ENCODE results near the gene BLVRA. TPM values are rescaled to one million over a fixed set of nuclear protein-coding genes. Genes with fewer than 3 reads are reported as not detected.
A peak's percentile ranks its signal among the peaks of the same experiment; 100 is the strongest.

Gene BLVRA
- total RNA-seq, 3 donors from 2014 or later = 56.9 to 80.6 (median 62.9) TPM

- H3K4me1 ChIP-seq = no peaks in the 10 kb centered on the region
- no peaks in the 10 kb centered on the region for H3K36me3 ChIP-seq
- no peak for DNase-seq (ENCODE audit: low spot score in 2 of 2)
- H3K27me3 ChIP-seq = no peaks in the 10 kb centered on the region
- no peaks in the 10 kb centered on the region for H3K9me3 ChIP-seq
- no peak overlapping the region for H3K4me3 ChIP-seq
- intact Hi-C loops (cut with DNase I; ENCODE audit: low total_unique reads) = no loop called here
- H3K27ac ChIP-seq = no peak overlapping the region
- no peak for TF ChIP-seq POLR2AphosphoS5 (IDR thresholded peaks at IDR 0.05)
- no peak for TF ChIP-seq POLR2A (IDR thresholded peaks at IDR 0.05)
- TF ChIP-seq, protein P1, sequence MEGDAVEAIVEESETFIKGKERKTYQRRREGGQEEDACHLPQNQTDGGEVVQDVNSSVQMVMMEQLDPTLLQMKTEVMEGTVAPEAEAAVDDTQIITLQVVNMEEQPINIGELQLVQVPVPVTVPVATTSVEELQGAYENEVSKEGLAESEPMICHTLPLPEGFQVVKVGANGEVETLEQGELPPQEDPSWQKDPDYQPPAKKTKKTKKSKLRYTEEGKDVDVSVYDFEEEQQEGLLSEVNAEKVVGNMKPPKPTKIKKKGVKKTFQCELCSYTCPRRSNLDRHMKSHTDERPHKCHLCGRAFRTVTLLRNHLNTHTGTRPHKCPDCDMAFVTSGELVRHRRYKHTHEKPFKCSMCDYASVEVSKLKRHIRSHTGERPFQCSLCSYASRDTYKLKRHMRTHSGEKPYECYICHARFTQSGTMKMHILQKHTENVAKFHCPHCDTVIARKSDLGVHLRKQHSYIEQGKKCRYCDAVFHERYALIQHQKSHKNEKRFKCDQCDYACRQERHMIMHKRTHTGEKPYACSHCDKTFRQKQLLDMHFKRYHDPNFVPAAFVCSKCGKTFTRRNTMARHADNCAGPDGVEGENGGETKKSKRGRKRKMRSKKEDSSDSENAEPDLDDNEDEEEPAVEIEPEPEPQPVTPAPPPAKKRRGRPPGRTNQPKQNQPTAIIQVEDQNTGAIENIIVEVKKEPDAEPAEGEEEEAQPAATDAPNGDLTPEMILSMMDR (IDR thresholded peaks at IDR 0.05) = no peak
These were observed 3.9 kb upstream of the BLVRA start for GRCh38 chr7:43754596-43754995.

- intact Hi-C loops (cut with DNase I; ENCODE audit: low total_unique reads) = no loop called here
- Histone ChIP-seq H3K4me3 (no peak overlapping the region), H3K36me3 (no peaks in the 10 kb centered on the region), H3K4me1 (no peaks in the 10 kb centered on the region), H3K27ac (no peak overlapping the region), H3K9me3 (no peaks in the 10 kb centered on the region), H3K27me3 (no peaks in the 10 kb centered on the region)
- TF ChIP-seq, protein P1 (IDR thresholded peaks at IDR 0.05) = no peak
- TF ChIP-seq POLR2A (IDR thresholded peaks at IDR 0.05) = no peak
- DNase-seq (ENCODE audit: low spot score in 2 of 2) = no peak
These were observed 2.0 kb upstream of the BLVRA start for GRCh38 chr7:43756368-43757072.

DNA sequence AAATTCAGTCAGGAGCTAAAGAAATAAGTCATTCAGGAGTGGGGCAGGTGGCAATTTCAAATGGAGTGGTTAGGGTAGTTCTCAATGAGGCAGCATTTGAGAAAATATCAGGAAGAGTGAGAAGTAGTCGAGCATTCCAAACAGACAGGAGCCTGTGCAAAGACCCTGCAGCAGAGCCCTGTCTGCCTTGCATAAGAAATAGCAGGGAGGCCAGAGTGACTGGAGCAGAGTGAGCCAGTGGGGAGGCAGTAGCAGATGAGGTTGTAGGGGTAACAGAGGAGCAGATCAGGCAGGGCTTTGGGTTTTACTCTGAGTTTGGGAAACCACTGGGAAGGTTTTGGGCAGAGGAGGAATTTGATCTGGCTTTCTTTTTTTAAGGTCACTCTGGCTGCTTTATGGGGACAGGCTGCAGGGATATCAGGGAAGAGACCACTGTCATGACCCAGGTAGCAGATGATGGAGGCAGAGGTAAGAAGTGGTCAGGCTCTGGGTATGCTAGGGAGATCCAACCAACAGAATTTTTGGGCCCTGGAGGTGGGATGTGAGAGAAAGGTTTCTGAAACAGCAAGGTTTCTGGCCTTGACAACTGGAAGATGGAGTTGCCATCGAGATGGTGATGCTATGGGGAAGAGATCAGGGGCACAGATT is 1.3 kb upstream of the BLVRA start:
- Histone ChIP-seq H3K36me3 (no peaks in the 10 kb centered on the region), H3K27me3 (no peaks in the 10 kb centered on the region), H3K4me3 (peak overlapping the region in 1 of 3 donors; percentile 76), H3K9me3 (no peaks in the 10 kb centered on the region), H3K4me1 (no peaks in the 10 kb centered on the region), H3K27ac (peak overlapping the region in 1 of 2 donors; percentile 84)
- intact Hi-C loops (cut with DNase I; ENCODE audit: low total_unique reads) = no loop called here
- no peak for DNase-seq (ENCODE audit: low spot score in 2 of 2)
- TF ChIP-seq POLR2AphosphoS5 (IDR thresholded peaks at IDR 0.05) (no peak), POLR2A (IDR thresholded peaks at IDR 0.05) (no peak)
- TF ChIP-seq, protein P1 (IDR thresholded peaks at IDR 0.05) = no peak

DNA sequence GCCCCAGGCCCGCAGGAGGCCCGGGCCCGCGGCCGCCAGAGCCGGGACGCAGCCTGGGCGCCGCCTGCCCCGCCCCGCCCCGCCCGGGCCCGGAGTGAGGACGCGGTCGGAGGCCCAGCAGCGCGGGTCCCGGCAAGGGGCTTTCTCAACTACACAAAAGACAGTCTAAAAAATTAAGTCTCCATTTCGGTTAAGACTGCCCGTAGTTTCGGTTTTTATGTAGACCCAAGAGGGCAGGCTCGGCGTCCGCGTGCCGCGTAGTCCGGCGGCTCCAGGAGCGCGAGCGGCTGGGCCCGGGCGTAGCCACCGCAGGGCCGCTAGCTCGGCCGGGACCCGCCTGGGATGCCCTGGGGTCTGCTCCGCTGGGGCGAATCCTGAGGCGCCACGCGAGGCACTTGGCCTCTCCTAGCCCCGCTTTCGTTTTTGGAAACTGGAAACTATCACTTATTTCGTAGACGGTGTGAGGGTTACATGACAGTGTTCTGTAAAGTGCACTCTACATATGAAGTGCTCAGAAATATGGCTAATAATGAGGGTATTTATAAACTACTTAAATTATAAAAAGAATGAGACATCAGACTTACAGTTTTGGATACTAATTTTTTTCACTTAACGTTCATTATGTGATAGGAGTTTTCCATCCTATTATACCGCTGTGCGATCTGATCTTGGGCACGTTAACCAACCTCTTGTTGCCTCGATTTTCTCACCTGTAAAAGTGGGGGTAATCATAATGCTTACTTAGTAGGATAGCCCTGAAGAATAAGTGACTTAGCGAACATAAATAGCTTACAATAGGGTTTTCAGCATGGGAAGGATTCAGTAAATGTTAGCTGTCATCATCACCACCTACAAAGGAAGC is 573 bp downstream of the BLVRA start:
- TF ChIP-seq POLR2AphosphoS5 (IDR thresholded peaks at IDR 0.05) = peak in 1 of 3 donors; percentile 28
- TF ChIP-seq, protein P1 (IDR thresholded peaks at IDR 0.05) = no peak
- no peak for TF ChIP-seq POLR2A (IDR thresholded peaks at IDR 0.05)
- H3K27me3 ChIP-seq = no peaks in the 10 kb centered on the region
- H3K4me3 ChIP-seq = peak overlapping the region; percentile 73 to 83 (median 76)
- intact Hi-C loops (cut with DNase I; ENCODE audit: low total_unique reads) = no loop called here
- no peaks in the 10 kb centered on the region for H3K36me3 ChIP-seq
- H3K27ac ChIP-seq = peak overlapping the region; percentile 84 to 89
- peaks cover 0 to under 1% of the 10 kb centered on the region in 2 donors for H3K4me1 ChIP-seq
- H3K9me3 ChIP-seq = no peaks in the 10 kb centered on the region
- DNase-seq (ENCODE audit: low spot score in 2 of 2) = peak in 1 of 2 donors; percentile 33
